Brain microvascular endothelial cell (primary cell): ENCODE results near the gene ZNF423.

ENCODE experiments used
- DNase-seq: peaks from one replicate; pipeline ENCODE4 v3.0.0-alpha.2; 2020
- H3K27ac ChIP-seq: fragments of 250-450 bp; sonication (Bioruptor Pico); 2 replicates; pipeline ENCODE4 v1.5.1; 2020; ENCODE audit warnings: mild to moderate bottlenecking, moderate library complexity
- H3K27me3 ChIP-seq: fragments of 250-450 bp; sonication (Bioruptor Pico); replicated peaks from 2 replicates; pipeline ENCODE4 v1.5.1; 2020; ENCODE audit warnings: mild to moderate bottlenecking
- H3K36me3 ChIP-seq: fragments of 250-450 bp; sonication (Bioruptor Pico); replicated peaks from 2 replicates; pipeline ENCODE4 v1.5.1; 2020; ENCODE audit warnings: mild to moderate bottlenecking
- H3K4me3 ChIP-seq: 2 replicates; pipeline ENCODE4 v1.5.1; 2011; ENCODE audit warnings: low read depth, mild to moderate bottlenecking, control low read depth, low read length, moderate library complexity
- in situ Hi-C: cut with HindIII; loops from 2 replicates; pipeline ENCODE4 v1.10.0; 2017; ENCODE audit warnings: low sequenced_read_pairs, low pct_ligation_motif_present
- TF ChIP-seq, protein P1 (sequence below): IDR thresholded peaks from 2 replicates; pipeline ENCODE4 v1.5.1; 2011; ENCODE audit warnings: low read depth, mild to moderate bottlenecking, moderate library complexity, low read length, control low read depth, inconsistent platforms; ENCODE audit errors: missing control alignments

The ZNF423 gene

DNA sequence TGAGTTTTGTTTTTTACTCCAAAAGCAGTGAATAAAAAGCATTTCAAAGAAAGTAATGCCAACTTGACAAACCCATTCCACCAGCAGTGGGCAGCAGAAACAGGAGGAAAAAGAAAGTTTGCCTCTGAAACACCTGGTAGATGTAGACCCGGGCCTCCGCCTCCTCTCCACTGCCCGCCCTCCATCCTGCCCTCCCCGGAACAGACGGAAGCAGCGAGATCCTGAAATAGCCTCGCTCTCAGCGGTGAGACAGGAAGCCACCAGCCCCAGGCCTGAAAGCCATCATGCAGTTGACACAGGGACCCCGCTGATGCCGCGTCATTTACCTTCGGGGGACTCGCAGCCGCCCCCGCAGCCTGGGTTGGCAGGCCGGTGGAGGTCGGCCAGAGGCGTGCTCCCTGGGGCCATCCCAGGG is 414.5 kb downstream of the ZNF423 start:
- TF ChIP-seq, protein P1, sequence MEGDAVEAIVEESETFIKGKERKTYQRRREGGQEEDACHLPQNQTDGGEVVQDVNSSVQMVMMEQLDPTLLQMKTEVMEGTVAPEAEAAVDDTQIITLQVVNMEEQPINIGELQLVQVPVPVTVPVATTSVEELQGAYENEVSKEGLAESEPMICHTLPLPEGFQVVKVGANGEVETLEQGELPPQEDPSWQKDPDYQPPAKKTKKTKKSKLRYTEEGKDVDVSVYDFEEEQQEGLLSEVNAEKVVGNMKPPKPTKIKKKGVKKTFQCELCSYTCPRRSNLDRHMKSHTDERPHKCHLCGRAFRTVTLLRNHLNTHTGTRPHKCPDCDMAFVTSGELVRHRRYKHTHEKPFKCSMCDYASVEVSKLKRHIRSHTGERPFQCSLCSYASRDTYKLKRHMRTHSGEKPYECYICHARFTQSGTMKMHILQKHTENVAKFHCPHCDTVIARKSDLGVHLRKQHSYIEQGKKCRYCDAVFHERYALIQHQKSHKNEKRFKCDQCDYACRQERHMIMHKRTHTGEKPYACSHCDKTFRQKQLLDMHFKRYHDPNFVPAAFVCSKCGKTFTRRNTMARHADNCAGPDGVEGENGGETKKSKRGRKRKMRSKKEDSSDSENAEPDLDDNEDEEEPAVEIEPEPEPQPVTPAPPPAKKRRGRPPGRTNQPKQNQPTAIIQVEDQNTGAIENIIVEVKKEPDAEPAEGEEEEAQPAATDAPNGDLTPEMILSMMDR: peak; percentile 10
- no peak for DNase-seq
- in situ Hi-C loops: no loop called here
- H3K4me3 ChIP-seq: no peak overlapping the region
- H3K36me3 ChIP-seq: no peaks in the 10 kb centered on the region
- H3K27me3 ChIP-seq: peaks cover 2% of the 10 kb centered on the region
- H3K27ac ChIP-seq: no peak overlapping the region

DNA sequence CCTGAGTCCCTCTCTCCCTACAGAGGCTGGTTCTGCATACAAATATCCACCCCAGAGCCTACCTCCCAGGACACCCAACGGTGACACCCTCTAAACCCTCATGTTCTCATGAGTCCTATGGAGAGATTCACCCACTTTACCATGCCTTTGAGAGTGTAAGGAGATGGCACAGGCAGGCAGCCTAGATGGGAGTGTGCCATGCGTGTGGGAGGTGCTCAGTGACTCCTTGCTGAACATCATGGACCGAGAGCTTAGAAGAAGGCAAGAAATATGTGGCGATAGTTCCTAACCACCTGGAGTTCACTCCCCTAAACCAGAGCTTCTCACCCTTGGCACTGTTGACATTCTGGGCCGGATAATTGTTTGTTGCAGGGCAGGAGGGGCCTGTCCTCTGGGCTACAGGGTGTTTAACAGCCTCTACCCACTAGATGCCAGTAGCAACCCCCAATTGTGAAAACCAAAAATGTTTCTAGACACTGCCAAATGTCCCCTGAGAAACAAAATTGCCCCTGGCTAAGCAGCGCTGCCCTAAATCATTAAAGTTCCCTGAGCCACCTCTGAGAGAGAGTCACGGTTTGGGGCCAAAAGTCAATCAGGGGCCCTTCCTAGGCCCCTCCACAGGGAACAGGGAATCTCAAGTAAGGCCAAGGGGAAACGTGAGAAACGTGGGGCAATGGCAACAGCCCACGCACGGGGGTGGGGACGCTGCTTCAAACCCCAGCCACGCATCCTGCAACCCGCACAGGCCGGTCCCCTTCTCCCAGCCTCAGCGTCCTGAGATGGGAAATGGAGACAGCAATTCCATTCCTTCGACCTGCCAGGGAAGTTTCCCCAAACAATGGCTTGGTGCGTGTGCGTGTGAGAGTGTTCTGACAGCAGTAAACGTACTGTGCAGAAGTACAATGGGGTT is 415.5 kb downstream of the ZNF423 start:
- Histone ChIP-seq H3K4me3 (no peak overlapping the region), H3K27me3 (peaks cover 2% of the 10 kb centered on the region), H3K27ac (no peak overlapping the region), H3K36me3 (no peaks in the 10 kb centered on the region)
- DNase-seq: no peak
- in situ Hi-C loops: no loop called here
- TF ChIP-seq, protein P1: no peak

DNA sequence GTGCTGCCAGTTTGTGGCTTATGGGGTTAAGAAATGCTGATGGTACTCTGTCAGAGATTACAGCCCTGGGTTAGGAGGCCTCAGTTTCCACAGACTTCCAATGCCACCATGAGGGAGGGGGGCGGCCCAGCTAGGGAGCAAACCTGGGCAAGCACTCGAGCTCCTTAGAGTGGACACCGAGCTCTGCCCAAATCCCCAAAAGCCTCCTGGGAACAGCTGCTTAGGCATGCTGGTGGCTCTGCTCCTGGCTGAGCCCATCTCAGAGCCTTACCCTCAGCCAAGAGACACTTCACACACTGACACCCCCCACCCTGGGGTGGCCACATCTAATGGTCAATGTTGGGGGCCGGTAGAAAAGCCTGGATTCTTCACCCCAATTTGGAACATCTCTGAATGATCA is 416.2 kb downstream of the ZNF423 start:
- no peak for DNase-seq
- Histone ChIP-seq H3K27ac (no peak overlapping the region), H3K4me3 (no peak overlapping the region), H3K27me3 (peaks cover 2% of the 10 kb centered on the region), H3K36me3 (no peaks in the 10 kb centered on the region)
- TF ChIP-seq, protein P1: no peak
- in situ Hi-C loops: no loop called here

DNA sequence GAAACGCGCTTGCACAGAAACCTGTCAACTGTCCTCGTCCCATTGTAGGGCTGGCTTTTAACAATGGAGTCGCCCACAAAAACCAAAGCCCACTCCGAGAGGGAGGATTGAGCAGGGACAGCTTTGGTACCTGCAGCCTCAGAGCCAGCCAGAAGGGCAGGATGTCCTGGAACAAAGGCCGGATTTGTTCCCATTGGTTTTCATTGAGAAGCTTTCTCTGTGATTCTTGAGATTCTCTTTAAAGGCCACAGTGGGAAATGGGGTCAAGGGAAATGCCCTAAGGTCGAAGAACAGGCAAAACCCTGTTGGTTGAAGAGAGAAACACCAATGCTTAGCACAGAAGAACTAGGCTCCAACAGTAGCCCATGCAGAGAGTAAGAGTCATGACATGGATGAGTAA is 416.9 kb downstream of the ZNF423 start:
- H3K4me3 ChIP-seq: no peak overlapping the region
- TF ChIP-seq, protein P1: no peak
- H3K27me3 ChIP-seq: peaks cover 2% of the 10 kb centered on the region
- DNase-seq: no peak
- no peaks in the 10 kb centered on the region for H3K36me3 ChIP-seq
- no peak overlapping the region for H3K27ac ChIP-seq
- in situ Hi-C loops: no loop called here
